Gastrocnemius medialis (tissue), 4 donors: ENCODE results near the gene PARD3B.

ENCODE experiments used
- CTCF ChIP-seq, 5 experiments: fragments of 450-650 bp in 3 of 5; fragments of 200-600 bp in 2 of 5; sonication (generic) in 2 of 5; IDR thresholded peaks in 4 of 5; conservative IDR thresholded peaks in 1 of 5; 1 replicate in 4 of 5; 2 replicates in 1 of 5; pipeline ENCODE4 v1.5.1; 2016 to 2019; ENCODE audit warnings: antibody characterized with exemption in 5 of 5, mild to moderate bottlenecking in 3 of 5, moderate library complexity in 3 of 5
- POLR2A ChIP-seq, 2 donors: fragments of 450-650 bp; IDR thresholded peaks; one replicate each; pipeline ENCODE4 v1.6.1; 2017; ENCODE audit warnings: antibody characterized with exemption in 2 of 2, mild to moderate bottlenecking in 2 of 2, moderate library complexity in 2 of 2

GRCh38 chr2:205346649-205347048, 801.4 kb downstream of the PARD3B start:
- no peak for TF ChIP-seq CTCF (IDR thresholded peaks at IDR 0.05 in 4 of 5, conservative IDR thresholded peaks at IDR 0.05 in 1 of 5)
- no peak for TF ChIP-seq POLR2A (IDR thresholded peaks at IDR 0.05)
